K562 (cell line): Measurements from ENCODE around the gene MYOM1. TPM values are rescaled to one million over a fixed set of nuclear protein-coding genes. Genes with fewer than 3 reads are reported as not detected.
"Not testable (repeated sequence)": the region's sequence is repeated elsewhere in the genome, so short reads cannot be mapped to it uniquely, and the experiment has no call there.

Experiments
- ATAC-seq: fragments of 200-7000 bp; cut with Tn5 transposase; 3 replicates; pipeline ENCODE4 v1.9.1; 2020; ENCODE audit warnings: moderate library complexity
- BruUV-seq: library from RNA; stranded (reverse); fragments of 400-500 nt; replicated peaks from 2 replicates; lab custom pipeline; 2021; lab: Mats Ljungman, UMichigan
- CTCF ChIA-PET: fragments of 300-600 bp; formaldehyde crosslinking; extraction: SDS; loops from one replicate; lab custom pipeline; 2021; ENCODE audit warnings: low intra/inter-chr PET ratio; lab: Yijun Ruan, JAX
- POLR2A ChIA-PET: fragments of 300-600, 350-650 bp; sonication (Branson Sonifier 250); formaldehyde crosslinking; extraction: SDS; loops from one replicate; lab custom pipeline; 2021; ENCODE audit warnings: antibody characterized with exemption, inconsistent platforms; lab: Yijun Ruan, JAX
- DNase-seq, 4 experiments: peaks; one replicate each; pipeline versions ENCODE4 v3.0.0 to v3.0.0-alpha.2; 2011 to 2018; ENCODE audit warnings: low spot score in 3 of 4, mixed read lengths in 3 of 4; ENCODE audit errors: extremely low read depth in 1 of 4
- FAIRE-seq: peaks from 2 replicates; lab custom pipeline; 2011; peaks lifted over from hg19 to GRCh38; lab: Jason Lieb, UNC
- H2AFZ ChIP-seq: 2 replicates; pipeline ENCODE4 v1.6.0; 2011; ENCODE audit warnings: low read depth, low read length, control low read depth, inconsistent platforms
- H3K27ac ChIP-seq: fragments of 200-600 bp; 3 replicates; pipeline ENCODE4 v1.8.0; 2011; ENCODE audit warnings: low read depth, mild to moderate bottlenecking, control low read depth, inconsistent platforms, low read length, moderate library complexity, mixed read lengths; ENCODE audit errors: extremely low read depth
- H3K27me3 ChIP-seq, 2 experiments: fragments of 300-600 bp in 1 of 2; 2 replicates in 1 of 2; 3 replicates in 1 of 2; pipeline versions ENCODE4 v1.6.0 to v1.8.0; 2011; ENCODE audit warnings: inconsistent platforms in 2 of 2, low read length in 2 of 2, mild to moderate bottlenecking in 1 of 2, mixed read lengths in 1 of 2, moderate library complexity in 1 of 2; ENCODE audit not compliant: control insufficient read depth in 2 of 2, insufficient read depth in 2 of 2
- H3K36me3 ChIP-seq: fragments of 300-600 bp; 3 replicates; pipeline ENCODE4 v1.8.0; 2011; ENCODE audit warnings: mild to moderate bottlenecking, low read length, inconsistent platforms; ENCODE audit not compliant: control insufficient read depth, insufficient read depth
- H3K4me1 ChIP-seq, 2 experiments: fragments of 200-600 bp in 1 of 2; replicated peaks in 1 of 2; 2 replicates in 1 of 2; 3 replicates in 1 of 2; pipeline versions ENCODE4 v1.5.1 to v1.8.0; 2011; ENCODE audit warnings: inconsistent platforms in 2 of 2, low read length in 2 of 2, mild to moderate bottlenecking in 1 of 2, mixed read lengths in 1 of 2, moderate library complexity in 1 of 2; ENCODE audit not compliant: control insufficient read depth in 2 of 2, insufficient read depth in 2 of 2
- H3K4me2 ChIP-seq: 2 replicates; pipeline ENCODE4 v1.6.1; 2011; ENCODE audit warnings: low read length, control low read depth, inconsistent platforms, mixed read lengths; ENCODE audit not compliant: insufficient read depth
- H3K4me3 ChIP-seq: fragments of 200-600 bp; sonication (generic), shearing (Covaris generic); 2 replicates; pipeline ENCODE4 v1.5.1; 2016; ENCODE audit warnings: control low read depth, inconsistent platforms
- H3K79me2 ChIP-seq: fragments of 200-600 bp; 3 replicates; pipeline ENCODE4 v1.8.0; 2011; ENCODE audit warnings: low read length, inconsistent platforms; ENCODE audit not compliant: control insufficient read depth, insufficient read depth
- H3K9ac ChIP-seq, 2 experiments: 2 replicates each; pipeline versions ENCODE4 v1.6.0 to v1.6.1; 2011; ENCODE audit warnings: low read depth in 2 of 2, low read length in 2 of 2, control low read depth in 1 of 2, inconsistent platforms in 1 of 2, mild to moderate bottlenecking in 1 of 2, mixed read lengths in 1 of 2; ENCODE audit not compliant: insufficient read depth in 1 of 2
- H3K9me1 ChIP-seq: one replicate; pipeline ENCODE4 v1.6.0; 2011; ENCODE audit warnings: inconsistent platforms, mild to moderate bottlenecking, low read length, moderate library complexity; ENCODE audit not compliant: control insufficient read depth, insufficient read depth
- H3K9me3 ChIP-seq: replicated peaks from 2 replicates; pipeline ENCODE4 v1.5.1; 2011; ENCODE audit warnings: low read depth, low read length, inconsistent platforms; ENCODE audit not compliant: control insufficient read depth, insufficient read depth
- H4K20me1 ChIP-seq: replicated peaks from 2 replicates; pipeline ENCODE4 v1.6.1; 2011; ENCODE audit warnings: low read length, inconsistent platforms, mixed read lengths; ENCODE audit not compliant: control insufficient read depth, insufficient read depth
- ARHGAP35 ChIP-seq: fragments of 450-650 bp; IDR thresholded peaks from 2 replicates; pipeline ENCODE4 v1.6.1; 2018; ENCODE audit not compliant: partially characterized antibody
- CBX1 ChIP-seq: sonication (generic); IDR thresholded peaks from 2 replicates; pipeline ENCODE4 v1.6.1; 2016; ENCODE audit warnings: antibody characterized with exemption, low read depth, mild to moderate bottlenecking
- MBD2 ChIP-seq: sonication (generic); IDR thresholded peaks from 2 replicates; pipeline ENCODE4 v1.6.1; 2016; ENCODE audit warnings: low read depth, borderline replicate concordance
- SAFB ChIP-seq: fragments of 200-400 bp; formaldehyde crosslinking; IDR thresholded peaks from 2 replicates; pipeline ENCODE4 v1.6.1; 2017; ENCODE audit warnings: low read depth, low read length, borderline replicate concordance
- ZNF589 ChIP-seq: fragments of 200-800 bp; sonication (Bioruptor generic); IDR thresholded peaks from 2 replicates; pipeline ENCODE4 v1.6.1; 2016; ENCODE audit warnings: low read depth, missing genetic modification characterization, missing compliant biosample characterization
- WGBS: fragments of 100-300 bp; shearing (Covaris generic); methylation state at CpG from one replicate; pipeline ENCODE4 v1.1.6; 2016; ENCODE audit warnings: low coverage, mixed read lengths; ENCODE audit not compliant: insufficient coverage; ENCODE audit errors: missing lambda C conversion rate; 5-methylcytosine and 5-hydroxymethylcytosine counted together
- in situ Hi-C: fragments of 300-500 bp; cut with MboI; formaldehyde crosslinking; loops from 4 replicates; pipeline ENCODE4 v1.15.0; 2018; ENCODE audit warnings: inconsistent platforms, mixed read lengths
- intact Hi-C: fragments of 100-400 bp; cut with micrococcal nuclease; formaldehyde crosslinking; loops from 2 replicates; pipeline ENCODE4 v1.14.2; 2022
- polyA plus RNA-seq, 8 experiments: library from polyadenylated mRNA; depleted of rRNA in 4 of 8; stranded (reverse) in 5 of 8; unstranded in 3 of 8; fragments of >200 nt; fragmentation: Nextera tagmentation in 2 of 8; fragmentation: Illumina TruSeq in 1 of 8; extraction: Ambion mirVana in 2 of 8; extraction: Trizol in 1 of 8; gene quantifications; 2 replicates each; pipeline versions ENCODE4 v1.2.1 to v1.2.3, GENCODE V29; 2011 to 2014; ENCODE audit warnings: inconsistent platforms in 1 of 8, missing spikeins in 1 of 8
- total RNA-seq, 7 experiments: library from RNA; depleted of rRNA in 6 of 7; stranded (reverse); fragments of >200 nt in 6 of 7; fragmentation: Illumina TruSeq in 2 of 7; extraction: Trizol in 2 of 7; gene quantifications; 2 replicates each; pipeline versions ENCODE4 v1.2.1 to v1.2.3, GENCODE V29; 2011 to 2021; ENCODE audit warnings: low replicate concordance in 1 of 7
- TF ChIP-seq, protein P1 (sequence below): sonication (generic); formaldehyde crosslinking; IDR thresholded peaks from 2 replicates; pipeline ENCODE4 v1.8.0; 2022; ENCODE audit warnings: missing genetic modification reagents, mild to moderate bottlenecking, borderline replicate concordance

Gene MYOM1
- total and polyA plus RNA-seq, 9 of the 15 experiments (the other 6 are each of a cell fraction or from before 2014, with no cell fraction given) = 0.01 to 0.62 (median 0.25) TPM

DNA sequence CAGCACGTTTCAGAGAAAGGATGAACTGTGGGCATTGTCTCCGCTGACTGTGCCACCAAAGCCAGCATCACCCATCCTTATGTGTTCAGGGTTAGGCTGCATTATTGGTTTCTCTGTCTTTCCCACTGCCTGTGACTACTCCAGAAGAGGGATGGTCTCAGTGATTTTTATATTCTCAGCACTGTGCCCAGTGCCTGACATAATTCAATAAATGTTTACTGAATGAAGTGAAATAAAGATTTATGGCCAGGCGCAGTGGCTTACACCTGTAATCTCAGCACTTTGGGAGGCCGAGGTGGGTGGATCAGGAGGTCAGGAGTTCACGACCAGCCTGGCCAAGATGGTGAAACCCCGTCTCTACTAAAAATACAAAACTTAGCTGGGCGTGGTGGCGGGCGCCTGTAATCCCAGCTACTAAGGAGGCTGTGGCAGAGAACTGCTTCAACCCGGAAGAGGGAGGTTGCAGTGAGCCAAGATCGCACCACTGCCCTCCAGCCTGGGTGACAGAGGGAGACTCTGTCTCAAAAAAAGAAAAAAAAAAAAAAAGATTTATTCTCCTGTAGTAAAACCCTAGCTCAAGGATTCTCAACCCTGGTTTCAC lies 21.4 kb downstream of the MYOM1 start:
- H3K9me1 ChIP-seq, CTCF ChIA-PET, H3K9me3 ChIP-seq, H3K9ac ChIP-seq, intact Hi-C loops, H3K4me2 ChIP-seq, H3K36me3 ChIP-seq, H3K27ac ChIP-seq, H2AFZ ChIP-seq, H4K20me1 ChIP-seq, DNase-seq, in situ Hi-C loops, H3K4me1 ChIP-seq, H3K79me2 ChIP-seq, BruUV-seq, FAIRE-seq, H3K27me3 ChIP-seq, H3K4me3 ChIP-seq, ATAC-seq: not testable (repeated sequence)
- POLR2A ChIA-PET = interaction anchor here (0.6 to 1.7 kb wide), 4 partner anchors 10 to 504 kb away, joined by 3 to 4 read pairs (median 4); no protein-coding TSS in a partner anchor
- WGBS = 44% methylated on average over 11 of the region's 11 CpGs

DNA sequence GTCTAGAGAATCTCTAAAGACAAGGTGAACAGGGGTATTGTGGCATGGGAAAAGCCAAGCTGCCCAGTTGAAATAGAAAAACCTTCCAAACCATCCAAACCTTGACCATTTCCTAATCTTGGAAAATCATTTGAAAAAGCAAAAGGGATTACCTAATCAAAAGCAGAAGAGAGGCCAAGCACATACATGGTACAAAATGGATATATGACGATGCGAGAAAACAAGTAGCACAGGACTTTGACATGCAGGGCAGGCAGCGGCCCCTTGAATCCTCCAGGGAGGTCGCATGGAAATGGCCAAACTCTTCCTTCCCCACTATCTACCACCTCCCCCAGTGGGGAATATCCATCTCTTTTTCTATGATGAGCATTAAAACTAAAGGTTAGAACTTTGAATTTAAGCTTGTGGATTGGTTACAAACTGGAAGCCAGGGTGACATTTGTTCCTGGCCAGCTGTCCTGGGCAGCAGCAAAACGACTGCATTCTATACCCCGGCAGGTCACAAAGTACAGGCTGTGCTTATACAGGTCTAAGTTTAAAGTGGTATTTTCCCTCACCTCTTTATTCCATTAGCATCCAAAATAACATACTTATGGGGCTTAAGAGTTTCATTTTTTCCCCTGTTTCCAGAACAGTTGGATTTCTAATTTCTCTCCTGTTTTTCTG lies 24.7 kb downstream of the MYOM1 start:
- H3K27ac ChIP-seq = no peak overlapping the region
- no peaks in the 10 kb centered on the region for H3K9me3 ChIP-seq
- H3K36me3 ChIP-seq = no peaks in the 10 kb centered on the region
- H3K4me2 ChIP-seq = no peak overlapping the region
- H2AFZ ChIP-seq = peak overlapping the region; percentile 15; the same call in 1 of the 2 replicates
- BruUV-seq = no TSS peak
- no peak overlapping the region for H3K4me3 ChIP-seq
- H3K27me3 ChIP-seq = no peaks in the 10 kb centered on the region
- CTCF ChIA-PET = interaction anchor here (0.6 kb wide), 1 partner anchor 59 kb away, joined by 3 read pairs; no protein-coding TSS in a partner anchor
- DNase-seq (no peak), ATAC-seq (peak; percentile 42; the same call in 1 of the 3 replicates), FAIRE-seq (no peak)
- POLR2A ChIA-PET = interaction anchor here (0.6 to 2.1 kb wide), 5 partner anchors 8 to 53 kb away, joined by 3 to 10 read pairs (median 3); no protein-coding TSS in a partner anchor
- no peaks in the 10 kb centered on the region for H4K20me1 ChIP-seq
- no peaks in the 10 kb centered on the region for H3K9me1 ChIP-seq
- TF ChIP-seq CBX1 (no peak), ZNF589 (CRISPR knock-in tag) (no peak), SAFB (no peak), ARHGAP35 (no peak), MBD2 (no peak)
- TF ChIP-seq, protein P1, sequence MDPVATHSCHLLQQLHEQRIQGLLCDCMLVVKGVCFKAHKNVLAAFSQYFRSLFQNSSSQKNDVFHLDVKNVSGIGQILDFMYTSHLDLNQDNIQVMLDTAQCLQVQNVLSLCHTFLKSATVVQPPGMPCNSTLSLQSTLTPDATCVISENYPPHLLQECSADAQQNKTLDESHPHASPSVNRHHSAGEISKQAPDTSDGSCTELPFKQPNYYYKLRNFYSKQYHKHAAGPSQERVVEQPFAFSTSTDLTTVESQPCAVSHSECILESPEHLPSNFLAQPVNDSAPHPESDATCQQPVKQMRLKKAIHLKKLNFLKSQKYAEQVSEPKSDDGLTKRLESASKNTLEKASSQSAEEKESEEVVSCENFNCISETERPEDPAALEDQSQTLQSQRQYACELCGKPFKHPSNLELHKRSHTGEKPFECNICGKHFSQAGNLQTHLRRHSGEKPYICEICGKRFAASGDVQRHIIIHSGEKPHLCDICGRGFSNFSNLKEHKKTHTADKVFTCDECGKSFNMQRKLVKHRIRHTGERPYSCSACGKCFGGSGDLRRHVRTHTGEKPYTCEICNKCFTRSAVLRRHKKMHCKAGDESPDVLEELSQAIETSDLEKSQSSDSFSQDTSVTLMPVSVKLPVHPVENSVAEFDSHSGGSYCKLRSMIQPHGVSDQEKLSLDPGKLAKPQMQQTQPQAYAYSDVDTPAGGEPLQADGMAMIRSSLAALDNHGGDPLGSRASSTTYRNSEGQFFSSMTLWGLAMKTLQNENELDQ (CRISPR knock-in tag) = no peak
- 29% methylated on average over 6 of the region's 6 CpGs for WGBS
- H3K4me1 ChIP-seq = no peaks in the 10 kb centered on the region
- intact Hi-C loops (no loop called here), in situ Hi-C loops (no loop called here)
- no peaks in the 10 kb centered on the region for H3K79me2 ChIP-seq
- no peak overlapping the region for H3K9ac ChIP-seq
